Measurements from ENCODE around the gene IFI27L1.

- no peak for TF ChIP-seq POLR2AphosphoS5 (IDR thresholded peaks at IDR 0.05; ENCODE audit: low read depth)
- no peak for TF ChIP-seq CTCF (conservative IDR thresholded peaks at IDR 0.05; ENCODE audit: low read depth in 2 of 2)
- TF ChIP-seq EZH2 (IDR thresholded peaks at IDR 0.05; ENCODE audit: low read depth, unreplicated experiment), result no peak
- TF ChIP-seq ZNF331 (CRISPR knock-in tag; IDR thresholded peaks at IDR 0.05; ENCODE audit: low read depth), result no peak
- TF ChIP-seq ETS1 (IDR thresholded peaks at IDR 0.05), result no peak
- TF ChIP-seq EZH2phosphoT487 (IDR thresholded peaks at IDR 0.05; ENCODE audit: unreplicated experiment), result no peak
- TF ChIP-seq NANOG (IDR thresholded peaks at IDR 0.05; ENCODE audit: borderline replicate concordance), result no peak
- TF ChIP-seq CREB1 (CRISPR knock-in tag; IDR thresholded peaks at IDR 0.05; ENCODE audit: low read depth), result no peak
- TF ChIP-seq REST (IDR thresholded peaks at IDR 0.05; ENCODE audit: unreplicated experiment), result no peak
- no peak for TF ChIP-seq JUNB (IDR thresholded peaks at IDR 0.05; ENCODE audit: unreplicated experiment)
These were observed 42.8 kb downstream of the IFI27L1 start for GRCh38 chr14:94123868-94124267.

All from GM23338 (cell line).